Fibroblast of villous mesenchyme (primary cell): ENCODE results near the gene POLDIP3. TPM values are rescaled to one million over a fixed set of nuclear protein-coding genes. Genes with fewer than 3 reads are reported as not detected.

Source experiments
- DNase-seq: peaks from one replicate; pipeline ENCODE4 v3.0.0-alpha.2; 2010; ENCODE audit warnings: low read depth
- H3K4me3 ChIP-seq: 2 replicates; pipeline ENCODE4 v1.5.1; 2011; ENCODE audit warnings: low read depth, mild to moderate bottlenecking, low read length
- CTCF ChIP-seq: IDR thresholded peaks from 2 replicates; pipeline ENCODE4 v1.5.1; 2012; ENCODE audit warnings: low read depth, mild to moderate bottlenecking, low read length; ENCODE audit not compliant: insufficient read depth
- total RNA-seq: library from RNA; depleted of rRNA; stranded (reverse); fragments of >200 nt; gene quantifications from 2 replicates; pipeline ENCODE4 v1.2.3, GENCODE V29; 2012

POLDIP3 gene
- total RNA-seq, 1 donor: 26.3 TPM

DNA sequence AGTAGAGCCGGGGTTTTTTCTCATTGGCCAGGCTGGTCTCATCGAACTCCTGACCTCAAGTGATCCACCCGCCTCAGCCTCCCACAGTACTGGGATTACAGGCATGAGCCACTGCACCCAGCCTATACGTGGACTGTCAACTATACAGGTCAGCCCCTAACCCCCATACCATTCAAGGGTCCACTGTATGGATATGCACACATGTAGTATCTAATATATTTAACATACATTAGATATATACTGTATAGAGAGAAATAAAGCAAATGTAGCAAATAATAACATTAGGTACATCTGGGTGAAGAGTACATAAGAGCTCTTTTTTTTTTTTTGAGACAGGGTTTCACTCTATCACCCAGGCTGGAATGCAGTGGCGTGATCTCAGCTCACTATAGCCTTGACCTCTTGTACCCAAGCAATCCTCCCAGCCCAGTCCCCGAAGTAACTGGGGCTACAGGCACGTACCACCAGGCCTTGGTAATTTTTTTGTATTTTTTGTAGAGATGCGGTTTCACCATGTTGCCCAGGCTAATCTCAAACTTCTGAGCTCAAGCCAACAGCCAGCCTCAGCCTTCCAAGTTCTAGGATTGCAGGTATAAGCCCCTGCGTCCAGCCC is 27.2 kb upstream of the POLDIP3 start:
- no peak overlapping the region for H3K4me3 ChIP-seq
- DNase-seq: peak; percentile 79
- no peak for TF ChIP-seq CTCF

GRCh38 chr22:42639541-42640241 is 25.0 kb upstream of the POLDIP3 start:
- no peak overlapping the region for H3K4me3 ChIP-seq
- no peak for TF ChIP-seq CTCF
- no peak for DNase-seq

DNA sequence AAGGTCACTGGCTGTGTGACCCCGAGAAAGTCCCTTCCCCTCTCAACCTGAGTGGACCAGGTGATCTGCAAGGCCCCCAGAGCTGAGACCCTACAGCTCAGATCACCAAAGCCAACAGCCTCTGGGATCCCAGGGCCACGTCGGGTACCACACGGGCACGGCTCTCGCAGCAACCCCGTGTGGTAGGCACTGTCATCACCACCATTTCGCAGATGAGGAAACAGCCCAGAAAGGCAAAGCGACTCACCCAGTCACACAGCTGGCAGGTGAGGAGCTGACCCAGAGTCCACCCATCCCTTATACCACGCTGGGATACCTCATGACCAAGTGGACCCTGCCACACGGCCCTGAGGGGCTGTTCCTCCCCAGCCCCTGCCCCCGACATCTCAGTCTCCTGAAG is 22.9 kb upstream of the POLDIP3 start:
- no peak for TF ChIP-seq CTCF
- no peak overlapping the region for H3K4me3 ChIP-seq
- no peak for DNase-seq

DNA sequence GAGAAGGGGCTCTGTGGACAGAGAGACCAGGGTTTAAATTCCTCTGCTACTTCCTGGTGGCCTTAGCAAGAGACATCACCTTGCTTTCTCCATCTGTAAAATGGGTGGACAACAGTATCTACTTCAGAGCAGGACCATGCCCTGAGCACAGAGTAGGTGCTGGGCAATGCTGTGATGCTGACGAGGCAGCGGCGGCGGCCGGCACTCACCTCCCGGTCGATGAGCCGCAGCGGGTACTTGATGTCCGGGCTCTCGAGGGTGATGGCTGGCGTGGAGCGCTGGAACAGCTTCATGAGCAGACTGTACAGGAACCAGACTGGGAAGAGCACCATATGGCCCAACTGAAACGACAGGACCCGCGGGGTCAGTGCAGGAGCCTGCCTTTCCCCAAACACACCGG is 21.8 kb upstream of the POLDIP3 start:
- TF ChIP-seq CTCF: no peak
- DNase-seq: no peak
- no peak overlapping the region for H3K4me3 ChIP-seq

GRCh38 chr22:42635531-42635930 is 20.8 kb upstream of the POLDIP3 start:
- H3K4me3 ChIP-seq: no peak overlapping the region
- no peak for TF ChIP-seq CTCF
- peak; percentile 81 for DNase-seq

DNA sequence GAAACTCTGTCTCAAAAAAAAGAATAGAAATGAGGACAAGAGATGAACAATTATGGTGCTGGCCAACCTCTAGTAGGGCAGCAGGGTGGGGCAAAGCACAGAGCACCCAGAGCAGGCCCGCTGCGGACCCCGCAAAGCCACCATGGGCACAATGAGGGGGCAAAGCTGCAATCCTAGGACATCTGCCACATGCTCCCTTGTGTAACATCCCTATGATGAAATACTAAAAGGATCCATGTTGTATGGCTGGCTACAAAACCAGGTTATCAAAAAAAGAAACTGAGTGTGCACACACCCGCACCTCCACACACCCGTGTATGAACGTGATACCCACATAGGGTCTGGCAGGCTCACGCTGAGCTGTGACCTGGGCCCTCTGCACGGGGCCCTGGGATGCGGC is 18.3 kb upstream of the POLDIP3 start:
- H3K4me3 ChIP-seq: no peak overlapping the region
- DNase-seq: no peak
- no peak for TF ChIP-seq CTCF

- no peak overlapping the region for H3K4me3 ChIP-seq
- no peak for DNase-seq
- peak; percentile 43 for TF ChIP-seq CTCF
Measured at GRCh38 chr22:42632096-42632495, 17.4 kb upstream of the POLDIP3 start.
